ENCODE data around the gene C20orf141.
"Not testable (repeated sequence)": the region's sequence is repeated elsewhere in the genome, so short reads cannot be mapped to it uniquely, and the experiment has no call there.

C20orf141 gene

GRCh38 chr20:2820084-2820895 is 5.5 kb downstream of the C20orf141 start:
- no peak overlapping the region for H3K4me3 ChIP-seq (ENCODE audit: low read depth, low read length)

- H3K4me3 ChIP-seq (ENCODE audit: low read depth, low read length), result no peak overlapping the region
These were observed 6.4 kb downstream of the C20orf141 start for GRCh38 chr20:2820896-2821869.

- H3K4me3 ChIP-seq (ENCODE audit: low read depth, low read length), result no peak overlapping the region
These were observed 7.3 kb downstream of the C20orf141 start for GRCh38 chr20:2822073-2822472.

GRCh38 chr20:2825761-2826160 is 11.0 kb downstream of the C20orf141 start:
- no peak overlapping the region for H3K4me3 ChIP-seq (ENCODE audit: low read depth, low read length)

- no peak overlapping the region for H3K4me3 ChIP-seq (ENCODE audit: low read depth, low read length)
These were observed 11.9 kb downstream of the C20orf141 start for GRCh38 chr20:2826655-2827054.

GRCh38 chr20:2829376-2829775 is 14.6 kb downstream of the C20orf141 start:
- H3K4me3 ChIP-seq (ENCODE audit: low read depth, low read length), result no peak overlapping the region

GRCh38 chr20:2831206-2831605 is 16.4 kb downstream of the C20orf141 start:
- not testable (repeated sequence) for H3K4me3 ChIP-seq (ENCODE audit: low read depth, low read length)

- no peak overlapping the region for H3K4me3 ChIP-seq (ENCODE audit: low read depth, low read length)
These were observed 19.0 kb downstream of the C20orf141 start for GRCh38 chr20:2833761-2834160.

GRCh38 chr20:2834401-2835110 is 19.8 kb downstream of the C20orf141 start:
- no peak overlapping the region for H3K4me3 ChIP-seq (ENCODE audit: low read depth, low read length)

- H3K4me3 ChIP-seq (ENCODE audit: low read depth, low read length), result no peak overlapping the region
These were observed 20.6 kb downstream of the C20orf141 start for GRCh38 chr20:2835331-2835796.

- no peak overlapping the region for H3K4me3 ChIP-seq (ENCODE audit: low read depth, low read length)
These were observed 21.2 kb downstream of the C20orf141 start for GRCh38 chr20:2836035-2836434.

- H3K4me3 ChIP-seq (ENCODE audit: low read depth, low read length), result no peak overlapping the region
These were observed 22.6 kb downstream of the C20orf141 start for GRCh38 chr20:2837221-2837960.

- H3K4me3 ChIP-seq (ENCODE audit: low read depth, low read length), result no peak overlapping the region
These were observed 23.5 kb downstream of the C20orf141 start for GRCh38 chr20:2838170-2838797.

- no peak overlapping the region for H3K4me3 ChIP-seq (ENCODE audit: low read depth, low read length)
These were observed 24.3 kb downstream of the C20orf141 start for GRCh38 chr20:2838847-2839671.

GRCh38 chr20:2839732-2840137 is 24.9 kb downstream of the C20orf141 start:
- H3K4me3 ChIP-seq (ENCODE audit: low read depth, low read length), result no peak overlapping the region

- peak within 1 kb of the TSS; percentile 72 for H3K4me3 ChIP-seq (ENCODE audit: low read depth, low read length)
These were observed 25.6 kb downstream of the C20orf141 start, which contains the start of the genes PCED1A and VPS16 for GRCh38 chr20:2840138-2840966. PCED1A (minus strand) TSS chr20:2840655; CDS start chr20:2839912, 743 bp downstream. VPS16 (plus strand) TSS chr20:2840745; CDS start chr20:2840775, 30 bp downstream.

- peak overlapping the region; percentile 72 for H3K4me3 ChIP-seq (ENCODE audit: low read depth, low read length)
These were observed 26.3 kb downstream of the C20orf141 start for GRCh38 chr20:2840967-2841531.

Measured in iPS-11a (cell line).